ENCODE data around the gene CPS1.

Gene CPS1

DNA sequence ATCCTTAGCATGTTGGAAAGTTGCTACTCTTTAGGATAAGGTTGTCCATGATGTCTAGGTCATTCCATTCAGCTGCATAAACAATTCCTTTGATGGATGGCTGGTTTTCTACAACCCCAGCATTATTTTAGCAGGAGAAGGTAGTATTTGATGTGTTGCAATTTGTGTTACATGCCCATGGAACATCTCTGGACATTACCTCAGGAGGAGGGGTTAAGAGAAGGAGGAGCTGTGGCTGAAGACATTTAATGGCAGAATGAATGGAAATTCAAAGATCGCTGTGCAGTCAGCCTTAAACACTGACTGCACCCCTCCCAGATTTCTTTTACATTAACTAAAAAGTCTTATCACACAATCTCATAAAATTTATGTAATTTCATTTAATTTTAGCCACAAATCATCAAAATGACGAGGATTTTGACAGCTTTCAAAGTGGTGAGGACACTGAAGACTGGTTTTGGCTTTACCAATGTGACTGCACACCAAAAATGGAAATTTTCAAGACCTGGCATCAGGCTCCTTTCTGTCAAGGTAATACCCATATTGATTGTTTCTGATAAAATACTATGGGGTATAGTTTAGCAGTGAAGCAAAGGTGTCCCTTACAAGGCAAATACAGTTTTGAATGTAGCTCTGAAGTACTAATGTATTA is at the start of gene CPS1:
CPS1 (plus strand) TSS at position 271 of the 652 bp plus-strand sequence; CDS start at position 406, 135 bp downstream.
- no peak for DNase-seq

DNA sequence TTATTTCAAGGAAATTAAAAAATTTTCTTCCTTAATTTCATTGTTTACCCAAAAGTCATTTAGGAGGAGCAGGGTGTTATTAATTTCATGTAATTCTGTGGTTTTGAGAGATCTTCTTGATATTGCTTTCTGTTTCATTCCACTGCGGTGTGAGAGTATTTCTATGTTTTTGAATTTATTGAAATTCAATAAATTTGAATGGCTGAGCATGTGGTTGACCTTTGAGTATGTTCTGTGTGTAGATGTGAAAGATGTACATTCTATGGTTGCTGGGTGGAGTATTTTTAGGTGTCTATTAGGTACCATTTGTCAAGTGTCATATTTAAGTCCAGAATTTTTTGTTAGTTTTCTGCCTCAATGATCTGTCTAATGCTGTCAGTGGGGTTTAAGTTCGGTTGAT is 40.5 kb upstream of the CPS1 start:
- DNase-seq = no peak

DNA sequence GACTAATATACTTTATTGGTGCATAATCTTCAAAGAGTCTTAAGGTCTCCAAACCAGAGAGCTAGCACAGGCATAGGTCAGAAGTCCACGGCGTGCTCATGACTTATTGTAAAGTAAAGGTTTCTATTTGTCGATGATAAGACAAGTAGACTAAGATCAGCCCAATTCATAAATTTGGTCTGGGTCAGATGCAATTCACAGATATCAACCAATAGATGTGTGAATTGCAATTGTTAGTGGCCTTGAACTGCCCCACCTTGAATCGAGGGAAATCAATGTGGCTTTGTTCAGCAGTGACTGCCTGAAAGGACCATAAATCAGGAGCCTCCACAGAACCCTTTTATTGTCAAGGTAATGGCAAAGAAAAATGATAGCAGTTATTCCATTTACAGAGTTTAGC is 39.1 kb upstream of the CPS1 start:
- no peak for DNase-seq

DNA sequence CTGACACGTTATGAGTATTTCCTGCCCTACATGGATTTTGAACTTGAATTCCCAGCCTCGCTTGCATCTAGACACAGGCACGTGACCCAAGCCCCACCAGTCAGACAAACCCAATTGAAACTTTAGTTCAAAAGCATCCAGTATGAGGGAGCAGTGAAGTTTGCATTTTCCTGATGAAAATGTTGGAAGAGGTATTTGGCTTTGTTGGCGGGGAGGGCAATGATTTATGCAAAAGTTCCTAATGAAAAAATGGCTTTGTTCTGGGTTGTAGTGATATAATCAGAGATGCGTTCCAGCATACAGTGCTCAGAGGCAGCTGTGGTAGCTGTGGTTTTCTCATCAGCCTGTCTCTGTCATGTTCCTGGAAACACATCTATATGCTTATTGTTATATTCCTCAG is 36.8 kb upstream of the CPS1 start:
- DNase-seq = no peak

DNA sequence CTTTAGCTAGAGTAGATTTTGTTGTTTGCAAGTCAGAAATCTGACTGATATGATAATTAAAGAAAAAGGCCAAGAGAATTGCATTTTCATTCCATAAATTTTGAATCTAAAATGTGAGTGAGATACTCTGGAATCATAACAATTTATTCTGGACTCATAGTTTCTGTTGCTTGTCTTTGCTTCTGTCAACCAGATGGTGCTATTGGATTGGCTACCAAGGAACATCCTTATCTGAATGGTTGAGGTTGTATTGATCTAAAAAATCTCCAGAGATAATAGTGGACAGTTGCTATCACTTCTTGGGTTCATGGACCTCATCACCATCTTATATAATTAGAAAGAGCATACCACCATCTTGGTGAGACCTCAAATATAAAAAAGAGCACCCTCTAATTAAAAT is 34.0 kb upstream of the CPS1 start:
- no peak for DNase-seq

DNA sequence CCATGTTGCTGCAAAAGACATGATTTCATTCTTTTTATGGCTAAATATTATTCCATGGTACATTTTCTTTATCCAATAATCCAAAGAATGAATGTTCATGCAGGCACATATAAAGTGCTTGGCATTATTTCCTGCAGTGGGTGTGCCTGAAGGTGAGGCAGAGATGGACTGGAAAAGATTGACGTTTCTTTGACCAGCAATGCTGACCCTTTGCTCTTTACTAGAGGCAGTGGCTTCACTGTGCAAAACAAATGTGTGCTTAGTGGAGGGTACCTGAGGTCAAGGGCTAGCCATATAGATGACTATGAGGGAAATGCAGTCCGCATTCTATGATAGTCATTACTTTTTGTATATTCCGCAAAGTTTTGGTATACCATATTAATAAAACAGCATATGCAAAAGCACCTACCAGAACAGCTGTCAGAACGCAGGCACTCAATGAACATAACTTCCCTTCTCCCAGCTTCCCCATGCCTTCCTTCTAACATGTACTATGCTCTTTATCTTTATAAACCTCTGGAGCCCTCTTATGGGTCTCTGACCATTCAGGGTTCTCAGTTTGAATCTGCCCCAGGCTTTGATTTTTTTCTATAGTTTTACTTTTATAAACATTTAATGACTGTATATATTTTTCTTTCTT is 32.6 kb upstream of the CPS1 start:
- no peak for DNase-seq

DNA sequence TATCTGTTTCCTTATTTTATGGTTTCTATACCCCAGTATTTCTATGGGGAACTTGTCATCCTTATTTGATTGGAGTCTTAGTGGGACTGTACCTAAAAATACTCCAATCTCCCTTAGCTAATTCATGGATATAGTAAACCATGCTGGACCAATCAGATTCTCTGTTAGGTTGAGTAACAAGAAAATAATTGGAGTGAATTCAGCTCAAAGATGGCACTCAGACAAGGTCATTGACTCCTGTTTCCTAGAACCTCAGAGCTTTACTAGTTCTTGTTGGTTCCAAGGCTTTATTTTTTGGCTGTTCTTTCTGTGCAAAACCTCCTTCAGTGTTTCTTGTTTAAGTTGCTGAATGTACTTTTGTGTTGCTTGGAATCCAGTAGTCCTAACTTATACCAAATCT is 31.9 kb upstream of the CPS1 start:
- no peak for DNase-seq

DNA sequence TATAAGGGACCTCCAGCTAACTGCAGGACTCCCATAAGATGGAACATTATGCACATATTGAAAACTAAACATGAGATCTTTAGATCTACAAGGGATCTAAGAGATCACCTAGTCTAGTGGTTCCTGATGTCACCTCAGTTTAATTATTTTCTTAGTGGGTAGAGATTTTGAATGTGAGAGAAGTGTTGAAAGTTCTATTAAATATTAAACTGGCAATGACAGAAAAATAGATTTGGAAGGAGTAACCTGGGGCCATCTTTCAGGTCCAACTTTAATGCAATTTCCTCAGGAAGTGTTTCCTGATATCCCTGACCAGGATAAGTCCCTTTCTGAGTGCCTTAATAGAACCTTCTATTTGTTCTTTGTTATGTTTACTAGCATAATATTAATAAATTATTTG is 29.1 kb upstream of the CPS1 start:
- DNase-seq = no peak

DNA sequence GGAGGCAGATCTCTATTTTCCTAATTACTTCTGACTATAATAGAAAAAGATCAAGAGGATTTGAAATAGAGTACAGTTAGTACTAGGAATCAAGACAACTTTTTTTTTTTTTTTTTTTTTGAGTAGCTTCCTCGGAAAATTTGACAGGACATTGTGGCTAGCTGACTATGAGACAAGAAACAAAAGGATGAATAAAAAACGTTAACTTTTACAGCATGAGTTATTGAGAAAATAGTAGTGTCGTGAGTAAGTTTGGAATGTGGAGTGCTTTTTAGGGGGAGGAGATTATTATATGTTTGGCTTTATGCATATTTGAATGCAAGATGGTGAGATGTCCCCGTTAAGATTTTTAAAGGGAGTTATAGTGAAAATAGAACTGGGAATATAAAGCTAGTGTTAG is 27.7 kb upstream of the CPS1 start:
- DNase-seq = no peak

DNA sequence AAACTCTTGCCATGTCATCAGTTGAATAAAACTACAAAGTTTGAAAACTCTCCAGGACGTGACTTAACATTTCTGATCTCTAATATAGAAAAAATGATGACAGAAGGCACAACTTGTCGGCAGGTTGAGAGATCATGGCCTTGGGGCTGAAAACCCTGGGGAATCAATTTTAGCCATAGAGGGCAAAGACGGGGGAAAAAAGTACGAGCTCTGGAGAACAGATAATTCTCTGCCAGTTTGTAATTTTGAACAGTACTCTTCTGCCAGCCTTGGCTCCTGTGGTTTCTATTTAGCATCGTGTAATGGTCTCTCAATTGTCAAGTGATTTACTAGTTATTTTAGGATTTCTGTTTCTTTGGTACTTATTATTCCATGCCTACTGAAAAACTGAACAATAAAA is 25.3 kb upstream of the CPS1 start:
- DNase-seq = no peak

DNA sequence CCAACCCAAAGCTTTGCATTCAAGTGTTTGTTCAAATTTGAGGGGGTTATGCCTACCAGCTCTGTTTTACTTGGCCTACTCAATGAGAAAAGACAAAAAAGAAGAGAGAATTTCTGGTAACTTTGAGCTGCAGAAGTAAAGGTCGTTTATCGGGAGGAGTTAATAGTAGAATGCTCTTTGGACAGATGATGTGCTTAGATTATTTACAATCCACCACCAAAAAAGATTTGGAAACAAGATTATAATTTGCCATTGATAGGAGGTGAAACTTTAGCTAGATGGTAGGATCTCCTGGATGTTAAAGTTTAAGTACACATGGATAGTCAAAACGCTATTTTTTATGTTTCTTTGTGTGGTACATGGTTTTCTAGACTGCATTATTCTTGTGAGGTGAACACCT is 24.9 kb upstream of the CPS1 start:
- DNase-seq = no peak

DNA sequence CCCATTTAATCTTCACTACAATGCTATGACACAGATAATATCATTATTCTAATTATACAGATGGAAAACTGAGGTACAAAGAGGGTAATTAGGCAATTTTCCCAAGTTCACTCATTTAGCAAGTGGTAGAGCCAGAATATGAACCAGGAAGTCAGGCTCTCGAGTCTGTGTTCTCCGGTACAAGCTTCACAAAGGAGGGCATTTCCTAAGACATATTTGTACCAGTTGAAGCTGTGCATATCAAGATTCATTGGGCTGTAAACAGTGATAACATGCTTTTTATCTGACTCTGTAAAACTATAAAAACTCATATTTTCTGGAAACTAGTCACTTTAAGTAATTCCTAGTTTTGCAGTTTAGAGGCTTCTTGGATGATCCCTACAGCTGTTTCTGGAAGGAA is 23.0 kb upstream of the CPS1 start:
- no peak for DNase-seq

DNA sequence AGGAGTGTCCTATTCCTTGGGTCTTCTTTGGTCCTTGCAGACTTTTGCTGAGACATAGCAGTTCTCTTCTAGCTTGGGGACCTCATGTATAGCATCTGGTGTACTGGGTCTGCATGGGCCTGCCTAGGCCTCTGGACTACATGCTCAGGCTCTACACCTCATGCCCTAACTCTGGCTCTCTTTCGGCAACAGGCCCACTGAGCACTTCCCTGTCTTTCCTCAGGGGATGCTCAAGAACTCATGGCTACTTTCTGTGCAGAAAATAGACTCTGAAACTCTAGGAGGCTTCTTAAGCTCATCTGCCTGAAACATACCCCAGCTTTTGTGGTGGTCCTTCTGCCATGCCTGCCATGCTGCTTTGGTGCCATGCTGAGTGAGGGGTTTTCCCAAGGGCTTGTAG is 21.5 kb upstream of the CPS1 start:
- no peak for DNase-seq

DNA sequence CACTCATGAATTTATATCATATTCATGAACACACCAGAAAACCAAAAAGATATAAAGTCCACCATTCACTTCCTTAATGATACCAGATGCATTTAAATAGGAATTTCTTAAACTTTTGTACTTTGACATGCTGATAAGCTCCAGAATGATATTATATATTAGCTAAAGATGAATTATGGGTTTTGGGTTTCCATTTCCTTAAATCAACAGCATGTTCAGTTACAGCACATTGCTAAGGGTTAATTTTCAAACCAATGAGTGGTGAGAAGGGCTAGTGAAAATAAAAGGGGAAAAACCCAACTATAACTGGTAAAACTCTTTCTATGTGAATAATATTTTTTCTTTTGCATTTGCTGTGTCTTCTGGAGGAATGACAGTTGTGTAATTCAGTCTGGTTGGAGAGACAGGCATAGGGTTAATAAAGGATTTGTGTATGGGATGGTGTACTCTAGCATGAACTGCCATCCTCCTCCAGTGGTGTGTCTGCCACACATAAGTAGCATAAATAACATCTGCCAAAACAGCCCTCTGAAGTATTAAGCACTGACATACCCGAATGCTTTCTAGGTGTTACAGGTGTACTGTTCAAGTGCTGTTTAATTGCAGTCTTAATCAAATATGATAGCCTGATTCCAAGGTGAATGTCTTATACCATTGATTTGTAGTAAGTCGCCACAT is 19.3 kb upstream of the CPS1 start:
- DNase-seq = no peak

DNA sequence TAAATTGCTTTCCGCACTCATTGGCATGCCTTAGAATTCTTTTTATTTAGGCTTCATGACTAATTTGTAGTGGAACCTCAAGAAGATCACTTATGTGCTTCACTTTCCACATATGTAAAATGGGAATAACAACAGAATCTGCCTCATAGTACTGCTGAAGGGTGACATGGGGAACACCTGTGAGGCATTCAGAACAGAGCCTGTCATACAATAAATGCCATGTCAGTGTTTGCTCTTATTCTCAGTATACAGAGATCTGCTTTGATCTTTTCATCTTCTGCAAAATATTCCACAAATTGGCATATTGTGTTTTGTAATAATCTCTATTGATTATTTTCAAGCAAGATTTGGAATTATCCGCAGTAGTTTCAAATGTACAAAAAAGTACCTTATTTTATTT is 17.4 kb upstream of the CPS1 start:
- DNase-seq = no peak

DNA sequence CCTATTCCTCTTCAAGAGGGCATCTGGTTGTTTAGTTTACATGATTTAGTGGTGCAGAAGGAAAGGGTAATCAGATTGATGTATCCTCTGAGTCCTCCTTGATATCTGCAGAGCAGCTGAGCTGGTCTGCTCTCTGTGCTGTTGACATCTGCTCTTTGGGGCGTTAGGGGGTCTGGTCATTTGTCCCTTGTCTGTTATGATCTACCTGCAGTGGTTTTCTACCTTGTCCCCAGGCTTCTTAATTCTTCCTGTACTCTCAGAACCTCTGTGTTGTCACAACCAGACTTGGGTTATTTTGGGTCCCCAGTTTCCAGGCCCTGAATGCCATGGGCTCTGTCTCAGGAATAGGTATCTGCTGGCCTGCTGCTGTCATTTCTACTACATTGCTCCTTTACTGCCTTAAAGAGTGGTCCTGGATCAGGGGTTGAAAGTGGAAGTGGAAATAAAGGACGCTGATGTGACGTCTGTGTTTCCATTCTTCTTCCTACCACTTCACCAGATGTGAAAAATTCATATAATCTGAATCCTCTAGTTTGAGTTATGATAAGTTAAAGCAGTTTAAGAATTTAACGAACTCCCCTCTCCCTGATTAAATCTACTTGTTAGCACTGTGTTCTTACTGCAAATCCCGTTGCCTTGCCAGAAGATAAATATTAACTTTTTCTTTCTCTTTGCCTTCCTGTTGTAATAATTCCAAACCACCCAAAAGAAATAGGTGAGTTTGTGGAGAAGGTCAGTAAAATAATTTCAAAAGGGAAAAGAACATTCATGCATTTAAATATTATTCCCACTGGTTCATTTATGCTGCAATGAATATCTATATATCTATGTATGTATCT is 16.6 kb upstream of the CPS1 start:
- DNase-seq = no peak

DNA sequence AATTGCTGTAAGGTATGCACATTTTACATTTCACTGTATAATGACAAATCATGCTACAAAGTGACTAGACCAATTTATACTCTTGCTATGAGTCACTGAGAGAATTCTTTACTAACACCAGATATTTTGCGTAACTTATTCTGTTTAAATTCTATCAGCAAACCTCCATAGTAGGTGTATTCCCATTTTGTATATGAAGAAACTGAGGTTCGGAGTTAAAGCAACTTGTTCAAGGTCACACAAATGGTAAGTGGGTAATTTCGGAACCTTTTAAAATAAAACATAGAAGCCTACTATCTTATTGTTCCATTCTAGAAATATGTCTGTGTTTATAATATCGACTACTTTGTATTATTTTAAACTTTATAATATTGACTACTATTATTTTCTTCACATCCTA is 15.9 kb upstream of the CPS1 start:
- DNase-seq = no peak

DNA sequence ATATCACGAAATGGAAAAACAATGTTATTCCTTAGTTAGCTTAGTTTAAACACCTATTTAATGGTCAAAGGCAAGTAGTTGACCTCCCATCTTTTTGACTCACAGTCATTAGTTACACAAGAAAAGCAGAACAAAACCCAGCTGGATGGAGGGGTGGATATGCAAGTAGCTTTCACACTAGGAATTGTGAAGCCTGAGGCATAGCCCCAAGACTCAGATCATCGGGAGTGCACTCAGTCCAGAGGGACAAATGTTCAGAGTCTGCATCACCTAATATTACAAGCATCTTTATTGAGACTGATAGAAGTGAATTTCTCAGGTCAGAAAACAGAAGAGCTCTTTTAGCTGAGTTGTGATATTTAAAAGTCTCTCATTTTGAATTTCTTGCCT is 15.5 kb upstream of the CPS1 start:
- no peak for DNase-seq

DNA sequence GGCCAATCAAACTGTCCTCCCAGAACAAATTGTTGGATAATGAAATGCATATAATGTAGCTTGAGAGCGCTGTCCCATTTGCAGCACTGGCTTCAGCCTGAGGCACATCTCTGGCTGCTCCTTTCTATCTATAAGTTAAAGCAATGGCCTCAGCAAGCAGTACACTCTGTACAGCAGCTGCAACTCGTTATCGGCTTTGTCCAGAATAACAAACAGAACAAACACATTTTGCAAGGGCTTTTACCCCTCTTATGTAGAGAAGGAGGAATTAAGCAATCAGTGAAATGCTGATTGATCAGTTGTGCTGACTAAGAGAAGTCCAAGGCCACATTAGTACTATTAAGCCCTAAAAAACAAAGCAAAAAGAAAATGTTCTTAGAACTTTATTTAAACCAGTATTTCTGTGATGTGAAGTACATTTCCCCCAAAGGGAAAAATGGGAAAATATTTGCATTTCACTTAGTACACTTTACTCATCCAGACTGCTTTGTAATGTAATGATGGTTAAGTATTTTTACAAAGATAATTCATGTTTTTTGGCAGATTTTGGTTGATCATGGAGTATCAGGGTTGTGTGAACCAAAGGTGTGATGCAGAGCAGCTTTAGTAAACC is 15.0 kb upstream of the CPS1 start:
- DNase-seq = no peak

DNA sequence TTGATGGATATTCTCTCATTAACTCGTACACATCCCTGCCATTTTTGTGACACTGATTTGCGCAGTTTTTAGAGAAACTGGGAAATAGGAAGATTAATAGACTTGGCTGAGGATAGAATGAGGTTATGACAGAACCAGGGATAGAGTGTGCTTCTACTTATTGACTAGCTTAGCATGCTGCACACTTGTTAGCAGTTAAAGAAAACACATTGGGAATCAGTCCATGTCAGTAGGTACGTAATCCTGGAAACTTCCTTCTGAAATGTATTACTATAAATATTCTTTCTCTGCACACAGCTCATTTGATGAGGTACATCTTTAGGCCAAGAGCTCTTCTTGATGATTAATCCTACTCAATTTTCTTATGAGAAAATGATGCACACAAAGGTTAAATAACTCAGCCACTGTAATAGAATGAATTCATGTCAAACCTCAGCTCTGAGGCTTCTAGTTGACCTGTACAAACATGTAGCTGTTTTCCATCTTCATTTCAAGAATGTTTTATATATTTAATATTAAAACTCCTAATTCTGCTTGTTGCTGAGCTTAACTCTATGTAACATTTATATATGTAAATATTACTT is 12.3 kb upstream of the CPS1 start:
- no peak for DNase-seq

DNA sequence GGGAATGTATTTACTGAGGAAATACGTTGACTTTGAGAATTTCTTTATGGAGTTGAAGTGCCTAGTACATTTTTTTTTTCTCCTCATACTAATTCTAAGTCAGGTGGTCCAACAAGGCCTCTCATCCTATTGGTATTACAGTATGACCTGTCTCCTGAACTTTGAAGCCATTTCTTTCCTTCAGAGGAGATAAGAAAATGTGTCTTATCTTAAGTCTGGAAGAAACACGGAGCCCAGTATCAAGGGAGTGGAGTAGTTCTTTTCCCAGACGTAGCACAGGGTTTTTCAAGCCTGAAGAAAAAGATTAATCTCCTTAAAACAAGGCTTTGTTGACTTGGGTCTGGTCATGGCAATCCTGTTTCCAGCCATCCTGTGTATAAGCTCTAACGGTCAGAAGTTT is 11.6 kb upstream of the CPS1 start:
- DNase-seq = no peak

DNA sequence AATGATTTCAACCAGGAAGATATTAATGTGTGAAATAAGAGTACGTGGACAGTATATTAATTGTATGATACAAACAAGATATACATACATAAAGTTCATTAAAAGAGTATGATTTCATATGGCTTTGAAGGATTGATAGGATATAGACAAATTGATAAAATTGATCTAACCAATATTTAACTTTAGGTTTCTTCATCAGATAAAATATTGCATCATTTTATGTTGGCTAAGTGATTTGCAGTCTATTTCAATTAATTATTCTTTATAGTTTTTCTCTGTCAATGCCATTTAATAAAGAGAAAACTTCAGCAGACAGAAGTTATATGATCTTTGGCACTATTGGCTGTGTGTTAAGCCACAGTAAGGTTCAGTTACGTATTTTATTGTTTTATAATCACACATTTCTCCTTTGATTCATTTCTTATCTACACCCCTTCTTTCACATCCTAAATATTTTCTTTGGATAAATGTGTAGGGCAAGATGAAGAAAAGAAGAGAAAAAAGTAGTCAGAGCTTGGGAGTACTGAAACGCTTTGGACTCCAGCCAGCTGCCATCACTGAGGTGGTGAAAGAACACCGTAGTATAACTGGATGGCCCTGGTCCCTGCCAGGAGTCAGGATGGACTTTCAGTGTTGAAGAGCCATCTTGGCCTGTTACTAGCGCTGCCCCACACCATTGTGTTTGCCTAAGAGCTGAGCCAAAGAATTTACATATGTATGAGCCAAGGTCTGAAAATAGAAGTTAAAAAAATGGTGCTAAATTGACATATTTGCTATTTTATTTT is 9.8 kb upstream of the CPS1 start:
- DNase-seq = peak; percentile 15 to 44

All from SHP77 (cell line).